ENCODE measurements around the gene SUSD4. TPM values are rescaled to one million over a fixed set of nuclear protein-coding genes. Genes with fewer than 3 reads are reported as not detected.

SUSD4 gene
- total and polyA plus RNA-seq, 9 of the 15 experiments (the other 6 are each of a cell fraction or from before 2014, with no cell fraction given), result 0.06 to 1.7 (median 0.09) TPM; not detected in 4

DNA sequence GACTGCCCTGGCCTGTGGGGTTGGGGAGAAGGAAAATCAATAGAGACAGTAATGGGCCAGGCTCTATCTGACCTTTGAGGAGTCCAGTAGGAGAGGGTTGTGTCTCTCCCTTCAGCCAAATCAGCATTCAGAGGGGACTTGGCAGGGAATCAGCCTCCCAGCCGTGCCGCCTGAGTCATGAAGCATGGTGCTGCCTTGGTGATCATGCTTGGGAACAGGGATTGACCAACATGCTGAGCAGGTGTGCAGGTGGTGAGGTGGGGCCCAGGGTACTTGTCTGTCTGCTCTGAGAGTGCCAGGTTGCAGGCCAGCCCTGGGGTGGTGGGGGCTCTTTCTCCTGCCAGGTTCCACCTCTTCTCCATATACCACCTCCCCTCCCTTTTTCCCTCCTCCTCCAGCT is 162.0 kb downstream of the SUSD4 start:
- ChIA-PET CTCF (ENCODE audit: low intra/inter-chr PET ratio) (no interaction called here), POLR2A (no interaction called here)
- H3K9ac ChIP-seq (ENCODE audit: insufficient read depth in 1 of 2, low read depth in 2 of 2, low read length in 2 of 2), result no peak overlapping the region; a peak in 1 of 4 replicates
- no peaks in the 10 kb centered on the region for H3K9me3 ChIP-seq (replicated peaks; ENCODE audit: control insufficient read depth, insufficient read depth, low read depth, low read length)
- H3K36me3 ChIP-seq (ENCODE audit: control insufficient read depth, insufficient read depth, low read length), result no peaks in the 10 kb centered on the region
- ATAC-seq (no peak), FAIRE-seq (no peak), DNase-seq (ENCODE audit: extremely low read depth in 1 of 4, low spot score in 3 of 4) (no peak)
- H3K27me3 ChIP-seq (ENCODE audit: control insufficient read depth in 2 of 2, insufficient read depth in 2 of 2, low read length in 2 of 2), result no peaks in the 10 kb centered on the region; a peak in 1 of 5 replicates
- no TSS peak for BruUV-seq (replicated peaks)
- no peak overlapping the region for H2AFZ ChIP-seq (ENCODE audit: low read depth, low read length)
- no peak overlapping the region for H3K4me2 ChIP-seq (ENCODE audit: insufficient read depth, low read length)
- no peak overlapping the region for H3K27ac ChIP-seq (ENCODE audit: extremely low read depth, low read depth, low read length)
- H4K20me1 ChIP-seq (replicated peaks; ENCODE audit: control insufficient read depth, insufficient read depth, low read length), result no peaks in the 10 kb centered on the region
- no peaks in the 10 kb centered on the region for H3K9me1 ChIP-seq (ENCODE audit: control insufficient read depth, insufficient read depth, low read length)
- in situ Hi-C loops (cut with MboI), result no loop called here
- no peaks in the 10 kb centered on the region for H3K79me2 ChIP-seq (ENCODE audit: control insufficient read depth, insufficient read depth, low read length)
- intact Hi-C loops (cut with micrococcal nuclease), result no loop called here
- peaks cover 2 to 6% of the 10 kb centered on the region in 2 experiments; a peak in 3 of 5 replicates for H3K4me1 ChIP-seq (replicated peaks in 1 of 2; ENCODE audit: control insufficient read depth in 2 of 2, insufficient read depth in 2 of 2, low read length in 2 of 2)
- H3K4me3 ChIP-seq, result no peak overlapping the region
- 63% methylated on average over 2 of the region's 2 CpGs for WGBS (ENCODE audit: insufficient coverage, low coverage, missing lambda C conversion rate)
- TF ChIP-seq, protein P1, sequence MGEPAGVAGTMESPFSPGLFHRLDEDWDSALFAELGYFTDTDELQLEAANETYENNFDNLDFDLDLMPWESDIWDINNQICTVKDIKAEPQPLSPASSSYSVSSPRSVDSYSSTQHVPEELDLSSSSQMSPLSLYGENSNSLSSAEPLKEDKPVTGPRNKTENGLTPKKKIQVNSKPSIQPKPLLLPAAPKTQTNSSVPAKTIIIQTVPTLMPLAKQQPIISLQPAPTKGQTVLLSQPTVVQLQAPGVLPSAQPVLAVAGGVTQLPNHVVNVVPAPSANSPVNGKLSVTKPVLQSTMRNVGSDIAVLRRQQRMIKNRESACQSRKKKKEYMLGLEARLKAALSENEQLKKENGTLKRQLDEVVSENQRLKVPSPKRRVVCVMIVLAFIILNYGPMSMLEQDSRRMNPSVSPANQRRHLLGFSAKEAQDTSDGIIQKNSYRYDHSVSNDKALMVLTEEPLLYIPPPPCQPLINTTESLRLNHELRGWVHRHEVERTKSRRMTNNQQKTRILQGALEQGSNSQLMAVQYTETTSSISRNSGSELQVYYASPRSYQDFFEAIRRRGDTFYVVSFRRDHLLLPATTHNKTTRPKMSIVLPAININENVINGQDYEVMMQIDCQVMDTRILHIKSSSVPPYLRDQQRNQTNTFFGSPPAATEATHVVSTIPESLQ (CRISPR knock-in tag; IDR thresholded peaks at IDR 0.05), result no peak
- TF ChIP-seq ELF2 (CRISPR knock-in tag; IDR thresholded peaks at IDR 0.05) (no peak), GTF2A2 (tag; IDR thresholded peaks at IDR 0.05) (no peak), HNRNPLL (IDR thresholded peaks at IDR 0.05; ENCODE audit: low read depth, low read length, poor library complexity, severe bottlenecking) (no peak), TRIM24 (IDR thresholded peaks at IDR 0.05) (no peak), CBFA2T2 (conservative IDR thresholded peaks at IDR 0.05) (no peak), HDAC1 (IDR thresholded peaks at IDR 0.05) (no peak), KDM4B (IDR thresholded peaks at IDR 0.05; ENCODE audit: borderline replicate concordance in 2 of 2, low read depth in 1 of 2) (no peak), CCAR2 (IDR thresholded peaks at IDR 0.05; ENCODE audit: low read depth, low read length) (no peak), PRMT5 (CRISPR knock-in tag; IDR thresholded peaks at IDR 0.05) (no peak), ZC3H4 (CRISPR knock-in tag; IDR thresholded peaks at IDR 0.05; ENCODE audit: borderline replicate concordance) (no peak), LEF1 (IDR thresholded peaks at IDR 0.05) (no peak), RCOR1 (IDR thresholded peaks at IDR 0.05; ENCODE audit: borderline replicate concordance in 1 of 2, low read depth in 2 of 2, low read length in 2 of 2) (no peak), EGR1 (conservative IDR thresholded peaks at IDR 0.05) (no peak)
- TF ChIP-seq, protein P2, sequence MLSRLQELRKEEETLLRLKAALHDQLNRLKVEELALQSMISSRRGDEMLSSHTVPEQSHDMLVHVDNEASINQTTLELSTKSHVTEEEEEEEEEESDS (CRISPR knock-in tag; IDR thresholded peaks at IDR 0.05), result no peak
- TF ChIP-seq, protein P3, sequence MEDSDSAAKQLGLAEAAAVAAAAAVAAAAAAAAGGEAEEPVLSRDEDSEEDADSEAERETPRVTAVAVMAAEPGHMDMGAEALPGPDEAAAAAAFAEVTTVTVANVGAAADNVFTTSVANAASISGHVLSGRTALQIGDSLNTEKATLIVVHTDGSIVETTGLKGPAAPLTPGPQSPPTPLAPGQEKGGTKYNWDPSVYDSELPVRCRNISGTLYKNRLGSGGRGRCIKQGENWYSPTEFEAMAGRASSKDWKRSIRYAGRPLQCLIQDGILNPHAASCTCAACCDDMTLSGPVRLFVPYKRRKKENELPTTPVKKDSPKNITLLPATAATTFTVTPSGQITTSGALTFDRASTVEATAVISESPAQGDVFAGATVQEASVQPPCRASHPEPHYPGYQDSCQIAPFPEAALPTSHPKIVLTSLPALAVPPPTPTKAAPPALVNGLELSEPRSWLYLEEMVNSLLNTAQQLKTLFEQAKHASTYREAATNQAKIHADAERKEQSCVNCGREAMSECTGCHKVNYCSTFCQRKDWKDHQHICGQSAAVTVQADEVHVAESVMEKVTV (CRISPR knock-in tag; IDR thresholded peaks at IDR 0.05), result no peak
- TF ChIP-seq, protein P4, sequence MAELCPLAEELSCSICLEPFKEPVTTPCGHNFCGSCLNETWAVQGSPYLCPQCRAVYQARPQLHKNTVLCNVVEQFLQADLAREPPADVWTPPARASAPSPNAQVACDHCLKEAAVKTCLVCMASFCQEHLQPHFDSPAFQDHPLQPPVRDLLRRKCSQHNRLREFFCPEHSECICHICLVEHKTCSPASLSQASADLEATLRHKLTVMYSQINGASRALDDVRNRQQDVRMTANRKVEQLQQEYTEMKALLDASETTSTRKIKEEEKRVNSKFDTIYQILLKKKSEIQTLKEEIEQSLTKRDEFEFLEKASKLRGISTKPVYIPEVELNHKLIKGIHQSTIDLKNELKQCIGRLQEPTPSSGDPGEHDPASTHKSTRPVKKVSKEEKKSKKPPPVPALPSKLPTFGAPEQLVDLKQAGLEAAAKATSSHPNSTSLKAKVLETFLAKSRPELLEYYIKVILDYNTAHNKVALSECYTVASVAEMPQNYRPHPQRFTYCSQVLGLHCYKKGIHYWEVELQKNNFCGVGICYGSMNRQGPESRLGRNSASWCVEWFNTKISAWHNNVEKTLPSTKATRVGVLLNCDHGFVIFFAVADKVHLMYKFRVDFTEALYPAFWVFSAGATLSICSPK (IDR thresholded peaks at IDR 0.05; ENCODE audit: borderline replicate concordance), result no peak
- TF ChIP-seq, protein P5, sequence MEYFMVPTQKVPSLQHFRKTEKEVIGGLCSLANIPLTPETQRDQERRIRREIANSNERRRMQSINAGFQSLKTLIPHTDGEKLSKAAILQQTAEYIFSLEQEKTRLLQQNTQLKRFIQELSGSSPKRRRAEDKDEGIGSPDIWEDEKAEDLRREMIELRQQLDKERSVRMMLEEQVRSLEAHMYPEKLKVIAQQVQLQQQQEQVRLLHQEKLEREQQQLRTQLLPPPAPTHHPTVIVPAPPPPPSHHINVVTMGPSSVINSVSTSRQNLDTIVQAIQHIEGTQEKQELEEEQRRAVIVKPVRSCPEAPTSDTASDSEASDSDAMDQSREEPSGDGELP (CRISPR knock-in tag; IDR thresholded peaks at IDR 0.05; ENCODE audit: borderline replicate concordance), result no peak

Measured in K562 (cell line).